Endothelial cell of umbilical vein (primary cell): ENCODE measurements around the gene UBXN1. TPM values are rescaled to one million over a fixed set of nuclear protein-coding genes. Genes with fewer than 3 reads are reported as not detected.

Experiments used
- BruUV-seq: library from RNA; stranded (reverse); fragments of 400-500 nt; replicated peaks from 2 replicates; lab custom pipeline; 2021; lab: Mats Ljungman, UMichigan
- CTCF ChIA-PET: fragments of 300-600, 350-600 bp; sonication (Branson Sonifier 250); formaldehyde crosslinking; loops from one replicate; lab custom pipeline; 2021; ENCODE audit warnings: antibody characterized with exemption, inconsistent platforms; lab: Charles Lee
- POLR2A ChIA-PET: fragments of 300-600, 350-600 bp; sonication (Branson Sonifier 250); formaldehyde crosslinking; loops from one replicate; lab custom pipeline; 2021; ENCODE audit warnings: antibody characterized with exemption, inconsistent platforms; lab: Charles Lee
- DNase-seq: peaks from one replicate; pipeline ENCODE4 v3.0.0-alpha.2; 2011; ENCODE audit warnings: low read depth, low spot score
- FAIRE-seq: peaks from 2 replicates; lab custom pipeline; 2011; peaks lifted over from hg19 to GRCh38; lab: Jason Lieb, UNC
- H2AFZ ChIP-seq: 2 replicates; pipeline ENCODE4 v1.6.0; 2012; ENCODE audit warnings: low read depth, low read length, control low read depth, inconsistent platforms
- H3K27ac ChIP-seq: 2 replicates; pipeline ENCODE4 v1.5.1; 2011; ENCODE audit warnings: low read depth, mild to moderate bottlenecking, control low read depth, low read length, moderate library complexity; ENCODE audit not compliant: insufficient read depth
- H3K27me3 ChIP-seq, 2 experiments: 2 replicates each; pipeline versions ENCODE4 v1.6.0 to v1.6.1; 2011; ENCODE audit warnings: low read length in 2 of 2, mixed read lengths in 1 of 2; ENCODE audit not compliant: control insufficient read depth in 2 of 2, insufficient read depth in 2 of 2
- H3K36me3 ChIP-seq, 2 experiments: 2 replicates in 1 of 2; 3 replicates in 1 of 2; pipeline ENCODE4 v1.5.1; 2011; ENCODE audit warnings: low read length in 2 of 2, mild to moderate bottlenecking in 1 of 2, moderate library complexity in 1 of 2; ENCODE audit not compliant: control insufficient read depth in 2 of 2, insufficient read depth in 2 of 2; ENCODE audit errors: extremely low read depth in 1 of 2
- H3K4me1 ChIP-seq: 3 replicates; pipeline ENCODE4 v1.5.1; 2011; ENCODE audit warnings: mild to moderate bottlenecking, low read length; ENCODE audit not compliant: control insufficient read depth, insufficient read depth; ENCODE audit errors: extremely low read depth
- H3K4me2 ChIP-seq: 2 replicates; pipeline ENCODE4 v1.6.1; 2011; ENCODE audit warnings: low read length, control low read depth, mixed read lengths; ENCODE audit not compliant: insufficient read depth
- H3K4me3 ChIP-seq, 3 experiments: fragments of 200-600 bp in 1 of 3; sonication (generic), shearing (Covaris generic) in 1 of 3; replicated peaks in 1 of 3; 2 replicates each; pipeline ENCODE4 v1.5.1; 2011 to 2016; ENCODE audit warnings: control low read depth in 3 of 3, low read length in 3 of 3, mild to moderate bottlenecking in 2 of 3, inconsistent platforms in 1 of 3, low read depth in 1 of 3, moderate library complexity in 1 of 3; ENCODE audit not compliant: insufficient read depth in 1 of 3
- H3K79me2 ChIP-seq: 2 replicates; pipeline ENCODE4 v1.6.0; 2012; ENCODE audit warnings: low read length, inconsistent platforms; ENCODE audit not compliant: control insufficient read depth, insufficient read depth
- H3K9ac ChIP-seq: replicated peaks from 2 replicates; pipeline ENCODE3; 2011; ENCODE audit warnings: low read length, control low read depth; ENCODE audit not compliant: insufficient read depth; ENCODE audit errors: extremely low read depth
- H3K9me1 ChIP-seq: replicated peaks from 3 replicates; pipeline ENCODE4 v1.6.0; 2011; ENCODE audit warnings: mild to moderate bottlenecking, low read length; ENCODE audit not compliant: control insufficient read depth, insufficient read depth; ENCODE audit errors: extremely low read depth
- H3K9me3 ChIP-seq: replicated peaks from 2 replicates; pipeline ENCODE4 v1.5.1; 2012; ENCODE audit warnings: low read length, inconsistent platforms; ENCODE audit not compliant: control insufficient read depth, insufficient read depth
- H4K20me1 ChIP-seq: replicated peaks from 2 replicates; pipeline ENCODE3; 2011; ENCODE audit warnings: mild to moderate bottlenecking, low read length; ENCODE audit not compliant: control insufficient read depth, insufficient read depth; ENCODE audit errors: extremely low read depth
- EZH2 ChIP-seq: IDR thresholded peaks from 2 replicates; pipeline ENCODE4 v1.6.1; 2012; ENCODE audit warnings: borderline replicate concordance, low read depth, mild to moderate bottlenecking, moderate library complexity, low read length, inconsistent platforms; ENCODE audit not compliant: severe bottlenecking
- FOS ChIP-seq: IDR thresholded peaks from 2 replicates; pipeline ENCODE4 v1.6.1; 2011; ENCODE audit warnings: mild to moderate bottlenecking, low read length, moderate library complexity, borderline replicate concordance; ENCODE audit not compliant: insufficient read depth
- GATA2 ChIP-seq: IDR thresholded peaks from 2 replicates; pipeline ENCODE4 v1.7.0; 2011; ENCODE audit warnings: low read depth, mild to moderate bottlenecking, moderate library complexity, mixed read lengths, low read length; ENCODE audit not compliant: insufficient read length, insufficient read depth
- JUN ChIP-seq: IDR thresholded peaks from 2 replicates; pipeline ENCODE4 v1.6.1; 2011; ENCODE audit warnings: borderline replicate concordance, low read depth; ENCODE audit not compliant: insufficient read length, insufficient read depth
- MYC ChIP-seq: IDR thresholded peaks from one replicate; pipeline ENCODE4 v1.6.1; 2011; ENCODE audit warnings: mild to moderate bottlenecking, low read depth, low read length
- POLR2A ChIP-seq: IDR thresholded peaks from 2 replicates; pipeline ENCODE4 v1.6.1; 2012; ENCODE audit warnings: low read depth, mild to moderate bottlenecking, control low read depth, low read length
- POLR2AphosphoS5 ChIP-seq: IDR thresholded peaks from 2 replicates; pipeline ENCODE4 v1.6.1; 2012; ENCODE audit warnings: low read depth, mild to moderate bottlenecking, control low read depth, low read length, moderate library complexity; ENCODE audit not compliant: insufficient read depth
- dilution Hi-C: fragments of 300-500 bp; cut with MboI; formaldehyde crosslinking; loops from one replicate; pipeline ENCODE4 v1.15.0; 2019; ENCODE audit warnings: low sequenced_read_pairs; ENCODE audit not compliant: extremely low pct_ligation_motif_present
- intact Hi-C: fragments of 100-400 bp; cut with micrococcal nuclease; formaldehyde crosslinking; loops from one replicate; pipeline ENCODE4 v1.10.0; 2022
- polyA plus RNA-seq, 4 experiments: library from polyadenylated mRNA; depleted of rRNA in 3 of 4; stranded (reverse) in 3 of 4; unstranded in 1 of 4; fragments of >200 nt; gene quantifications; 2 replicates each; pipeline versions ENCODE4 v1.2.1 to v1.2.3, GENCODE V29; 2011 to 2012; ENCODE audit warnings: missing spikeins in 1 of 4
- total RNA-seq: library from RNA; stranded (reverse); gene quantifications from 2 replicates; pipeline ENCODE4 v1.2.3, GENCODE V29; 2021
- TF ChIP-seq, protein P1 (sequence below), 2 donors: IDR thresholded peaks; 1 replicate in 1 of 2; 2 replicates in 1 of 2; pipeline ENCODE4 v1.5.1; 2011; ENCODE audit warnings: low read length in 2 of 2, mild to moderate bottlenecking in 2 of 2, moderate library complexity in 2 of 2, control low read depth in 1 of 2, inconsistent platforms in 1 of 2, low read depth in 1 of 2; ENCODE audit not compliant: insufficient read depth in 1 of 2; ENCODE audit errors: extremely low read depth in 1 of 2
- TF ChIP-seq, protein P2 (sequence below): IDR thresholded peaks from 2 replicates; pipeline ENCODE4 v1.6.1; 2011; ENCODE audit not compliant: insufficient read depth, insufficient read length

UBXN1 gene
- total and polyA plus RNA-seq, 2 donors (not counting 3 experiments of a cell fraction or from before 2014, with no cell fraction given), result 113 to 114 TPM

DNA sequence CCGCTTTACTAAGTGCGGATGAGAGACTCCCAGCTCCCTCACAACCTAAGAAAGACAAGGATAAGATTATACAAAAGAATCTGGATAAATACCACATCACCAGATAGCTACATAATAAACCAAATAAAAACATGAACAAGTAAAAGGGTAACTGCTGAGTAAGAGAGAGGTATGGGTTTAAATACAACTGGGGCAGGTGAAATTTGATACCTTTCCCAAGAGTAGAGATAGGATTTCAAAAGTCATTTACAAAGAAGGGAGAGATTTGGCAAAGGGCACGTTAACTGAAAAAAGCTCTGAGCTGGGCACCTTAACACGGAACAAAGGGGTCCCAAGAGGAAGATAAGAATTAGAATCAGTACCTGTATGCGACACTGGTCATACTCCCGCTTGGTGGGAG, 1.7 kb downstream of the UBXN1 start:
- intact Hi-C loops, result no loop called here
- CTCF ChIA-PET, result interaction anchor here (1.3 kb wide), 1 partner anchor 10 kb away, joined by 3 read pairs; no protein-coding TSS in a partner anchor
- no peak overlapping the region for H3K4me3 ChIP-seq

More for the DNA sequence above, 1.7 kb downstream of the UBXN1 start:
- Histone ChIP-seq H3K4me2 (no peak overlapping the region), H3K9me3 (no peaks in the 10 kb centered on the region), H3K27ac (no peak overlapping the region), H2AFZ (no peak overlapping the region), H3K27me3 (no peaks in the 10 kb centered on the region), H4K20me1 (no peaks in the 10 kb centered on the region), H3K79me2 (peaks cover 24% of the 10 kb centered on the region), H3K36me3 (peaks cover 0 to 17% of the 10 kb centered on the region in 2 experiments), H3K4me1 (peaks cover 11% of the 10 kb centered on the region), H3K9ac (no peak overlapping the region), H3K9me1 (no peaks in the 10 kb centered on the region)
- POLR2A ChIA-PET, result interaction anchor here (1.3 kb wide), 1 partner anchor 12 kb away, joined by 9 read pairs; the partner anchor contains the start of genes C11orf98 and CSKMT
- FAIRE-seq (no peak), DNase-seq (no peak)
- dilution Hi-C loops, result no loop called here
- TF ChIP-seq, protein P1, sequence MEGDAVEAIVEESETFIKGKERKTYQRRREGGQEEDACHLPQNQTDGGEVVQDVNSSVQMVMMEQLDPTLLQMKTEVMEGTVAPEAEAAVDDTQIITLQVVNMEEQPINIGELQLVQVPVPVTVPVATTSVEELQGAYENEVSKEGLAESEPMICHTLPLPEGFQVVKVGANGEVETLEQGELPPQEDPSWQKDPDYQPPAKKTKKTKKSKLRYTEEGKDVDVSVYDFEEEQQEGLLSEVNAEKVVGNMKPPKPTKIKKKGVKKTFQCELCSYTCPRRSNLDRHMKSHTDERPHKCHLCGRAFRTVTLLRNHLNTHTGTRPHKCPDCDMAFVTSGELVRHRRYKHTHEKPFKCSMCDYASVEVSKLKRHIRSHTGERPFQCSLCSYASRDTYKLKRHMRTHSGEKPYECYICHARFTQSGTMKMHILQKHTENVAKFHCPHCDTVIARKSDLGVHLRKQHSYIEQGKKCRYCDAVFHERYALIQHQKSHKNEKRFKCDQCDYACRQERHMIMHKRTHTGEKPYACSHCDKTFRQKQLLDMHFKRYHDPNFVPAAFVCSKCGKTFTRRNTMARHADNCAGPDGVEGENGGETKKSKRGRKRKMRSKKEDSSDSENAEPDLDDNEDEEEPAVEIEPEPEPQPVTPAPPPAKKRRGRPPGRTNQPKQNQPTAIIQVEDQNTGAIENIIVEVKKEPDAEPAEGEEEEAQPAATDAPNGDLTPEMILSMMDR (IDR thresholded peaks at IDR 0.05; ENCODE audit: extremely low read depth in 1 of 2, insufficient read depth in 1 of 2, low read depth in 1 of 2, low read length in 2 of 2), result no peak
- TF ChIP-seq POLR2AphosphoS5, result no peak
- TF ChIP-seq, protein P2, sequence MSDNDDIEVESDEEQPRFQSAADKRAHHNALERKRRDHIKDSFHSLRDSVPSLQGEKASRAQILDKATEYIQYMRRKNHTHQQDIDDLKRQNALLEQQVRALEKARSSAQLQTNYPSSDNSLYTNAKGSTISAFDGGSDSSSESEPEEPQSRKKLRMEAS, result no peak
- TF ChIP-seq MYC, result no peak
- no peak for TF ChIP-seq FOS
- no peak for TF ChIP-seq POLR2A
- TF ChIP-seq EZH2, result no peak
- TF ChIP-seq GATA2, result no peak
- TF ChIP-seq JUN, result no peak
- no TSS peak for BruUV-seq
